Neural cell (in vitro differentiated cells): ENCODE data around the gene HOMER2. TPM values are rescaled to one million over a fixed set of nuclear protein-coding genes. Genes with fewer than 3 reads are reported as not detected.

ENCODE experiments used
- H2AFZ ChIP-seq: fragments of 200-600, 300-800 bp; sonication (generic), shearing (Covaris generic); 2 replicates; pipeline ENCODE4 v1.6.0; 2014; ENCODE audit warnings: low read depth, mild to moderate bottlenecking, antibody characterized with exemption, low read length, moderate library complexity
- H3F3A ChIP-seq: fragments of 200-600 bp; shearing (Covaris generic); 2 replicates; pipeline ENCODE4 v1.6.1; 2016; ENCODE audit warnings: mild to moderate bottlenecking, moderate library complexity, mixed read lengths, antibody characterized with exemption, low read length; ENCODE audit not compliant: insufficient read depth, poor library complexity, severe bottlenecking
- H3K27ac ChIP-seq: fragments of 200-600, 300-800 bp; sonication (generic), shearing (Covaris generic); 2 replicates; pipeline ENCODE4 v1.5.1; 2014; ENCODE audit warnings: mild to moderate bottlenecking, low read length, moderate library complexity
- H3K27me3 ChIP-seq: fragments of 300-800, 200-600 bp; sonication (generic), shearing (Covaris generic); 2 replicates; pipeline ENCODE4 v1.6.0; 2014; ENCODE audit warnings: mild to moderate bottlenecking, low read depth, low read length, moderate library complexity; ENCODE audit not compliant: insufficient read depth
- H3K36me3 ChIP-seq: fragments of 300-800, 200-600 bp; sonication (generic), shearing (Covaris generic); 2 replicates; pipeline ENCODE4 v1.5.1; 2014; ENCODE audit warnings: mild to moderate bottlenecking, antibody characterized with exemption, low read length, moderate library complexity; ENCODE audit not compliant: insufficient read depth
- H3K4me2 ChIP-seq: fragments of 300-800, 200-600 bp; sonication (generic), shearing (Covaris generic); 2 replicates; pipeline ENCODE4 v1.6.0; 2014; ENCODE audit warnings: mild to moderate bottlenecking, low read length
- H3K4me3 ChIP-seq: fragments of 300-800, 200-600 bp; sonication (generic), shearing (Covaris generic); 2 replicates; pipeline ENCODE4 v1.5.1; 2014; ENCODE audit warnings: mild to moderate bottlenecking, low read length, moderate library complexity
- H3K79me2 ChIP-seq: fragments of 200-600 bp; shearing (Covaris generic); replicated peaks from 2 replicates; pipeline ENCODE4 v1.6.0; 2014; ENCODE audit warnings: mild to moderate bottlenecking, low read length, moderate library complexity; ENCODE audit not compliant: insufficient read depth
- H3K9ac ChIP-seq: fragments of 300-800, 200-600 bp; sonication (generic), shearing (Covaris generic); 2 replicates; pipeline ENCODE4 v1.6.1; 2016; ENCODE audit warnings: mild to moderate bottlenecking, low read length, mixed read lengths
- H3K9me2 ChIP-seq: fragments of 200-600 bp; shearing (Covaris generic); 2 replicates; pipeline ENCODE4 v1.6.1; 2016; ENCODE audit warnings: mild to moderate bottlenecking, low read length, mixed read lengths; ENCODE audit not compliant: insufficient read depth
- H3K9me3 ChIP-seq: fragments of 200-600, 300-800 bp; sonication (generic), shearing (Covaris generic); 2 replicates; pipeline ENCODE4 v1.6.1; 2016; ENCODE audit warnings: mild to moderate bottlenecking, mixed run types, low read length, moderate library complexity, mixed read lengths
- H4K20me1 ChIP-seq: fragments of 200-600 bp; shearing (Covaris generic); 2 replicates; pipeline ENCODE4 v1.6.1; 2016; ENCODE audit warnings: mild to moderate bottlenecking, mixed run types; ENCODE audit not compliant: insufficient read depth
- CTCF ChIP-seq: fragments of 450-650 bp; IDR thresholded peaks from 2 replicates; pipeline ENCODE4 v1.5.1; 2014; ENCODE audit warnings: antibody characterized with exemption, mild to moderate bottlenecking, moderate library complexity; ENCODE audit not compliant: poor library complexity, severe bottlenecking
- EP300 ChIP-seq: fragments of 450-650 bp; conservative IDR thresholded peaks from 2 replicates; pipeline ENCODE4 v1.6.1; 2014; ENCODE audit warnings: antibody characterized with exemption, mild to moderate bottlenecking, moderate library complexity; ENCODE audit not compliant: poor library complexity, severe bottlenecking
- EZH2 ChIP-seq: fragments of 200-600, 300-800 bp; shearing (Covaris generic), sonication (generic); IDR thresholded peaks from 2 replicates; pipeline ENCODE4 v1.6.1; 2014; ENCODE audit warnings: antibody characterized with exemption, low read length, borderline replicate concordance, mild to moderate bottlenecking; ENCODE audit not compliant: insufficient read depth, poor library complexity, severe bottlenecking
- MXI1 ChIP-seq: fragments of 450-650 bp; conservative IDR thresholded peaks from 2 replicates; pipeline ENCODE4 v1.6.1; 2014; ENCODE audit warnings: antibody characterized with exemption, mild to moderate bottlenecking; ENCODE audit not compliant: poor library complexity, severe bottlenecking
- POLR2AphosphoS5 ChIP-seq: IDR thresholded peaks from 2 replicates; pipeline ENCODE4 v1.6.1; 2012
- RAD21 ChIP-seq: fragments of 450-650 bp; conservative IDR thresholded peaks from 2 replicates; pipeline ENCODE4 v1.6.1; 2014; ENCODE audit warnings: antibody characterized with exemption, mild to moderate bottlenecking, moderate library complexity
- REST ChIP-seq: IDR thresholded peaks from 2 replicates; pipeline ENCODE4 v1.6.1; 2012; ENCODE audit warnings: borderline replicate concordance
- SMC3 ChIP-seq: fragments of 450-650 bp; conservative IDR thresholded peaks from 2 replicates; pipeline ENCODE4 v1.6.1; 2014; ENCODE audit warnings: antibody characterized with exemption, mild to moderate bottlenecking, moderate library complexity; ENCODE audit not compliant: poor library complexity
- TAF1 ChIP-seq: IDR thresholded peaks from 2 replicates; pipeline ENCODE4 v1.6.1; 2012; ENCODE audit warnings: low read depth
- polyA plus RNA-seq: library from polyadenylated mRNA; depleted of rRNA; stranded (reverse); fragments of >200 nt; gene quantifications from 2 replicates; pipeline ENCODE4 v1.2.3, GENCODE V29; 2014

The HOMER2 gene
- polyA plus RNA-seq, 1 donor from 2014 or later: 21.7 TPM

- Histone ChIP-seq H3F3A (no peaks in the 10 kb centered on the region), H3K9me2 (no peaks in the 10 kb centered on the region), H3K9me3 (no peaks in the 10 kb centered on the region), H3K27ac (no peak overlapping the region), H3K9ac (no peak overlapping the region), H4K20me1 (no peaks in the 10 kb centered on the region), H3K4me3 (no peak overlapping the region), H2AFZ (no peak overlapping the region), H3K36me3 (no peaks in the 10 kb centered on the region), H3K79me2 (no peaks in the 10 kb centered on the region), H3K27me3 (no peaks in the 10 kb centered on the region), H3K4me2 (no peak overlapping the region)
- TF ChIP-seq EZH2 (no peak), EP300 (no peak), REST (no peak), RAD21 (no peak), MXI1 (no peak)
Measured at GRCh38 chr15:82917249-82917648, 35.3 kb downstream of the HOMER2 start.

- Histone ChIP-seq H3K9ac (no peak overlapping the region), H4K20me1 (no peaks in the 10 kb centered on the region), H3K4me3 (no peak overlapping the region), H3K79me2 (no peaks in the 10 kb centered on the region), H3K9me3 (no peaks in the 10 kb centered on the region), H3K27me3 (no peaks in the 10 kb centered on the region), H2AFZ (no peak overlapping the region), H3K27ac (no peak overlapping the region), H3F3A (no peaks in the 10 kb centered on the region), H3K36me3 (no peaks in the 10 kb centered on the region), H3K9me2 (no peaks in the 10 kb centered on the region), H3K4me2 (no peak overlapping the region)
- TF ChIP-seq EP300 (no peak), EZH2 (no peak), POLR2AphosphoS5 (no peak), MXI1 (no peak), SMC3 (no peak), TAF1 (no peak), RAD21 (no peak), REST (no peak), CTCF (no peak)
Measured at GRCh38 chr15:82916161-82916952, 36.2 kb downstream of the HOMER2 start.
